Mesendoderm (in vitro differentiated cells): ENCODE results near the gene STRA6. TPM values are rescaled to one million over a fixed set of nuclear protein-coding genes. Genes with fewer than 3 reads are reported as not detected.

Source experiments
- DNase-seq: peaks from one replicate; pipeline ENCODE4 v3.0.0; 2013
- H2AK5ac ChIP-seq: 2 replicates; pipeline ENCODE4 v1.6.1; 2013; ENCODE audit warnings: low read length, inconsistent platforms
- H2BK120ac ChIP-seq: 2 replicates; pipeline ENCODE4 v1.6.1; 2013; ENCODE audit warnings: low read depth, mild to moderate bottlenecking, low read length, moderate library complexity, mixed read lengths
- H2BK15ac ChIP-seq: replicated peaks from 2 replicates; pipeline ENCODE4 v1.6.1; 2013; ENCODE audit warnings: low read depth, mild to moderate bottlenecking, moderate library complexity
- H2BK5ac ChIP-seq: 2 replicates; pipeline ENCODE4 v1.6.1; 2013; ENCODE audit warnings: low read length, inconsistent platforms
- H3K18ac ChIP-seq: 2 replicates; pipeline ENCODE4 v1.6.1; 2013; ENCODE audit warnings: mild to moderate bottlenecking, low read length, mixed read lengths
- H3K23ac ChIP-seq: one replicate; pipeline ENCODE4 v1.6.1; 2013; ENCODE audit warnings: low read length
- H3K27ac ChIP-seq: 2 replicates; pipeline ENCODE4 v1.5.1; 2013; ENCODE audit warnings: low read depth, mild to moderate bottlenecking, inconsistent platforms, low read length, moderate library complexity
- H3K27me3 ChIP-seq: 2 replicates; pipeline ENCODE4 v1.6.1; 2013; ENCODE audit warnings: low read length, control low read depth, mild to moderate bottlenecking, inconsistent platforms; ENCODE audit not compliant: insufficient read depth, poor library complexity
- H3K36me3 ChIP-seq: 2 replicates; pipeline ENCODE4 v1.6.1; 2013; ENCODE audit warnings: low read length, inconsistent platforms; ENCODE audit not compliant: control insufficient read depth, insufficient read depth
- H3K4ac ChIP-seq: one replicate; pipeline ENCODE4 v1.6.1; 2013; ENCODE audit warnings: low read depth, mild to moderate bottlenecking, low read length, moderate library complexity
- H3K4me1 ChIP-seq: 2 replicates; pipeline ENCODE4 v1.6.1; 2013; ENCODE audit warnings: low read depth, low read length, inconsistent platforms; ENCODE audit not compliant: control insufficient read depth
- H3K4me2 ChIP-seq: 2 replicates; pipeline ENCODE4 v1.6.1; 2013; ENCODE audit warnings: low read length
- H3K4me3 ChIP-seq: 2 replicates; pipeline ENCODE4 v1.5.1; 2013; ENCODE audit warnings: mild to moderate bottlenecking, low read length
- H3K56ac ChIP-seq: one replicate; pipeline ENCODE4 v1.6.1; 2013; ENCODE audit warnings: low read length
- H3K79me1 ChIP-seq: 2 replicates; pipeline ENCODE4 v1.6.1; 2013; ENCODE audit warnings: low read length, inconsistent platforms
- H3K79me2 ChIP-seq: 2 replicates; pipeline ENCODE4 v1.6.1; 2013; ENCODE audit warnings: mild to moderate bottlenecking, low read length; ENCODE audit not compliant: control insufficient read depth, insufficient read depth
- H3K9ac ChIP-seq: 2 replicates; pipeline ENCODE4 v1.6.1; 2013; ENCODE audit warnings: low read length, inconsistent platforms
- H4K5ac ChIP-seq: one replicate; pipeline ENCODE4 v1.6.1; 2013; ENCODE audit warnings: low read length
- H4K8ac ChIP-seq: one replicate; pipeline ENCODE4 v1.6.1; 2013; ENCODE audit warnings: low read depth, mild to moderate bottlenecking, control low read depth, low read length, moderate library complexity
- WGBS: extraction: QIAGEN DNeasy Blood & Tissue Kit; methylation state at CpG from one replicate; pipeline ENCODE4 v1.1.7; 2013; ENCODE audit warnings: low lambda C conversion rate, missing lambda C conversion rate; ENCODE audit not compliant: insufficient coverage; ENCODE audit errors: extremely low coverage; 5-methylcytosine and 5-hydroxymethylcytosine counted together
- small RNA-seq: library from polyadenylated mRNA; stranded (forward); fragments of <200 nt; extraction: miRNeasy Mini kit (QIAGEN cat#:217004); gene quantifications from one replicate; pipeline ENCODE3, GENCODE V24; 2013; ENCODE audit not compliant: insufficient read depth

Gene STRA6

DNA sequence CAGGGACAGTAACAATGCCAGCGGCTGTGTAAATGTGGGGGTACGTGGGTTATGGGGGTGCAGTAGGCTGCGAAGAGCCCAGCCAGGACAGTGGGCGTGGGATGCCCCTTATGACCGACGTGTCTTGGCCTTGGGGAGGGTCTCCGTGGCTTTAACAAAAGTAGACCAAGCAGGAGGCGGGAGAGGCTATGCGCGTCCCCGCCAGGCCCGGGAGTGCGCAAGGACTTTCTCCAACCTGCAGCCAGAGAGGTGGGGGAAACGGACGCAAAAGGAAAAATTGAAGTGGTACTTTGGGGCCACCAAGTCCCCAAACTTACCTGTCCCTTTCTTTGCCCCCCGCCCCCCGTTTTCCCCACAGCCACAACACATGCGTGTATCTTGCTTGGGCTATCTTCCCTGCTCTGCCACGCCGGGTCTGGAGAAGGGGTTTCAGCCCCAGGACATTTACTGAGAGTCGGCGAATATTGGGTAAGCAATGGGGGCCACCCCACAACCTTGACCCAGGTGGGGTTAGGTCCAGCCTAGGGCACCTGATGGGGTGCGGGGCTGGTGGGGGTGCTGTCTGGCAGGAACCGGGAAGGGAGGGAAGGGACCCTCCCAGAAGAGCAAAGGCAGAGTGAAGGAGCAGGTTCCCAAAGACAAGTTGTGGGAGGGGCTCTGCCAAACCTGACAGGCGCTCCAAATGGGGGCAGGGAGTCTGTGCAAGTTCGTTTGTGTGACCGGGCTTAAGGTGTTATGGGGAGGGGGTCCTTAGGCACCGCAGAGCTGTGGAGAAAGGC is 71.5 kb downstream of the STRA6 start:
- Histone ChIP-seq H3K9ac (no peak overlapping the region), H3K4ac (no peak overlapping the region), H3K18ac (no peak overlapping the region), H3K4me2 (no peak overlapping the region), H3K4me1 (peaks cover 9% of the 10 kb centered on the region), H3K27ac (no peak overlapping the region), H3K79me1 (no peaks in the 10 kb centered on the region), H2BK15ac (no peak overlapping the region), H4K5ac (no peak overlapping the region), H3K79me2 (no peaks in the 10 kb centered on the region), H3K4me3 (no peak overlapping the region), H3K27me3 (peaks cover 58% of the 10 kb centered on the region), H3K23ac (no peak overlapping the region), H4K8ac (no peak overlapping the region), H2BK120ac (no peak overlapping the region), H3K36me3 (no peaks in the 10 kb centered on the region), H2AK5ac (no peak overlapping the region), H3K56ac (no peak overlapping the region), H2BK5ac (no peak overlapping the region)
- DNase-seq, result no peak
- no CpG with 5 or more reads among the region's 28 CpGs for WGBS

DNA sequence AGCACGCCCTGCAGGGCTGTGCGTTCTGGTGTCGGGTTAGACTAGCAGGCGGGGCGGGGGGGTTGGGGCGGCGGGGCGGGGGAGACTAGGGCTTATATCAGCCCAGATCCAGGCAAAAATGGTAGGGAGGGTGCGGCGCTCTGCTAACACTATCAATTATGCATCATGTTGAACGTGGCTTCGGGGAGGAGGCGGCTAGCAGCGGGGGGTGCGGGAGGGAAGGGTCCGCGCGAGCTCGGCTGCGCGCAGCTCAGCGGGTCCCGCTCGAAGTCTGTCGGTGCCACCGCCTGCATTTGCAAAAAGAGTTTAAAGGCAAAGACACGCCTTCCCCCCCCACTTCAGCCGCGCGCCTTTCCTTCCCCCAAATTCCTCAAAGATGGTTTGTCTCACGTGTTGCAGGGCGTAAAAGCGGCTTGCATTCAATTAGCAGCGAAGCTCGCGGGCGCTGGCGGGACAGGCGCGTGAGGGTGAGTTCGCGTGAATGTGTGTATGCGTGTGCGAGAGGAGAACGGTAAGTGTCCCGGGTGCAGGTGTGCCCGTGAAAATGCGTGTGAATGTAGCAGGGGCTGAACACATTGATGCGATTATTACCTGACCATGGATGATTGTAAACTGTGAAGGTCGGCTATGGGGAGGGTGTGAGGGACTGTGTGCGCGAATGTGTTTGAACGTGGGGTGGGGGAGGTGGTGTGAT is 72.3 kb downstream of the STRA6 start, which contains the start of gene ISLR2:
TSS of gene ISLR2 (plus strand) at position 432 of the 694 bp plus-strand sequence. CDS start 2,169 bp downstream, outside the sequence.
- H3K36me3 ChIP-seq, result no peaks in the 10 kb centered on the region
- H3K27me3 ChIP-seq, result peaks cover 58% of the 10 kb centered on the region
- no peak within 1 kb of the TSS for H4K5ac ChIP-seq
- H2BK120ac ChIP-seq, result no peak within 1 kb of the TSS
- H3K9ac ChIP-seq, result peak within 1 kb of the TSS; percentile 33
- no peak within 1 kb of the TSS for H3K23ac ChIP-seq
- H3K4ac ChIP-seq, result no peak within 1 kb of the TSS
- no peak within 1 kb of the TSS for H2AK5ac ChIP-seq
- H2BK5ac ChIP-seq, result no peak within 1 kb of the TSS
- H3K4me2 ChIP-seq, result peak within 1 kb of the TSS; percentile 26
- no peak within 1 kb of the TSS for H3K4me3 ChIP-seq
- DNase-seq, result no peak
- no peak within 1 kb of the TSS for H3K18ac ChIP-seq
- H3K27ac ChIP-seq, result no peak within 1 kb of the TSS
- H2BK15ac ChIP-seq, result no peak within 1 kb of the TSS
- no peaks in the 10 kb centered on the region for H3K79me1 ChIP-seq
- H4K8ac ChIP-seq, result no peak within 1 kb of the TSS
- H3K79me2 ChIP-seq, result no peaks in the 10 kb centered on the region
- WGBS, result no CpG with 5 or more reads among the region's 53 CpGs
- peak within 1 kb of the TSS; percentile 12 for H3K56ac ChIP-seq
- H3K4me1 ChIP-seq, result peaks cover 9% of the 10 kb centered on the region

DNA sequence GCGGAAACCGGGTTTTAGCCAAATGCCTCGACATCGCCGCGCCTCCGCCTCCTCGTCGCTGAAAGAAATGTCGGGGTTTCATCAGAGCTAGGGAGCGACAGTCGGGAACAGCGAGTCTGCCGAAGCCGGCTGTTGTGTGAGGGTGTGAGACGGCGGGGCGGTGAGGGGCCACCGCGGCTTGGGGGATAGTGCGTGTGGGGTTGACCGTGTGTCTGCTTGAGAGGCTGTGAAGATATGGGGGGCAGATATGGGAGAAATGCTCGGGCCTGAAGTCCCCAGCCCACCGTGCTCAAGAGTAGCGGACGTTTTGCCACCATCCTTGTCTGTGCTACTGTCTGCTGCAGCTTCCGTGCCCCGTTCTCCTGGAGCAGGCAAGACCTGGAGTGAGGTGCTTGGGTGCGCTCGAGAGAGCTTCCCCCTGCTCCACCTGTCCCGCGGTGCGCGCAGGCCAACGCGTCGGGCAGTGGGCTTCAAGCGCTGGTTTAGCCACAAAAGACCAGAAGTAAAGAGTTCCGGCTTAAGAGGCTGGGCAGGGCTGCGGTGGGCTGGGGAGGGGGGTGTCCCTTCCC is 72.9 kb downstream of the STRA6 start:
- WGBS, result no CpG with 5 or more reads among the region's 40 CpGs
- Histone ChIP-seq H2BK15ac (no peak overlapping the region), H3K27ac (no peak overlapping the region), H3K23ac (no peak overlapping the region), H2AK5ac (no peak overlapping the region), H2BK5ac (no peak overlapping the region), H2BK120ac (no peak overlapping the region), H3K9ac (no peak overlapping the region), H3K79me2 (no peaks in the 10 kb centered on the region), H3K4me1 (peaks cover 9% of the 10 kb centered on the region), H3K18ac (no peak overlapping the region), H3K4me3 (no peak overlapping the region), H3K4ac (no peak overlapping the region), H3K79me1 (no peaks in the 10 kb centered on the region), H3K4me2 (peak overlapping the region; percentile 15), H3K36me3 (no peaks in the 10 kb centered on the region), H3K56ac (peak overlapping the region; percentile 12), H3K27me3 (peaks cover 55% of the 10 kb centered on the region), H4K5ac (no peak overlapping the region), H4K8ac (no peak overlapping the region)
- DNase-seq, result peak; percentile 64

Small RNA genes lying within 50 kb of the gene (small RNA-seq; reads per million reads assigned to genes)
- not detected for gene RF00017
